ENCODE data around the gene FARS2. TPM values are rescaled to one million over a fixed set of nuclear protein-coding genes. Genes with fewer than 3 reads are reported as not detected.

Gene FARS2
- total and polyA plus RNA-seq, 4 donors, result 16.6 to 29.0 (median 21.1) TPM

GRCh38 chr6:5247201-5247600, 14.1 kb upstream of the FARS2 start:
- no CpG with 5 or more reads among the region's 2 CpGs for WGBS (ENCODE audit: insufficient coverage)
- Histone ChIP-seq H3K9me3 (ENCODE audit: control insufficient read depth, insufficient read depth, low read length) (no peaks in the 10 kb centered on the region), H3K4me1 (ENCODE audit: control insufficient read depth, insufficient read depth, low read length) (no peaks in the 10 kb centered on the region), H3K4me3 (ENCODE audit: low read depth, low read length) (no peak overlapping the region), H3K27me3 (ENCODE audit: control insufficient read depth, insufficient read depth, low read length) (no peaks in the 10 kb centered on the region), H3K27ac (ENCODE audit: low read depth, low read length) (no peak overlapping the region), H3K36me3 (ENCODE audit: control insufficient read depth, insufficient read depth, low read length) (peaks cover 3% of the 10 kb centered on the region)
- DNase-seq (ENCODE audit: low read depth in 4 of 6, low spot score in 6 of 6), result no peak

GRCh38 chr6:5248302-5249098, 12.8 kb upstream of the FARS2 start:
- Histone ChIP-seq H3K36me3 (ENCODE audit: control insufficient read depth, insufficient read depth, low read length) (no peaks in the 10 kb centered on the region), H3K27me3 (ENCODE audit: control insufficient read depth, insufficient read depth, low read length) (no peaks in the 10 kb centered on the region), H3K9me3 (ENCODE audit: control insufficient read depth, insufficient read depth, low read length) (no peaks in the 10 kb centered on the region), H3K4me3 (ENCODE audit: low read depth, low read length) (no peak overlapping the region), H3K27ac (ENCODE audit: low read depth, low read length) (no peak overlapping the region), H3K4me1 (ENCODE audit: control insufficient read depth, insufficient read depth, low read length) (no peaks in the 10 kb centered on the region)
- WGBS (ENCODE audit: insufficient coverage), result 97% methylated on average over 6 of the region's 9 CpGs
- no peak for DNase-seq (ENCODE audit: low read depth in 4 of 6, low spot score in 6 of 6)

GRCh38 chr6:5249451-5250122, 11.7 kb upstream of the FARS2 start:
- Histone ChIP-seq H3K36me3 (ENCODE audit: control insufficient read depth, insufficient read depth, low read length) (no peaks in the 10 kb centered on the region), H3K4me3 (ENCODE audit: low read depth, low read length) (no peak overlapping the region), H3K9me3 (ENCODE audit: control insufficient read depth, insufficient read depth, low read length) (no peaks in the 10 kb centered on the region), H3K27me3 (ENCODE audit: control insufficient read depth, insufficient read depth, low read length) (no peaks in the 10 kb centered on the region), H3K4me1 (ENCODE audit: control insufficient read depth, insufficient read depth, low read length) (no peaks in the 10 kb centered on the region), H3K27ac (ENCODE audit: low read depth, low read length) (no peak overlapping the region)
- 73% methylated on average over 2 of the region's 5 CpGs for WGBS (ENCODE audit: insufficient coverage)
- no peak for DNase-seq (ENCODE audit: low read depth in 4 of 6, low spot score in 6 of 6)

GRCh38 chr6:5250451-5250850, 10.9 kb upstream of the FARS2 start:
- no peak overlapping the region for H3K4me3 ChIP-seq (ENCODE audit: low read depth, low read length)
- no peaks in the 10 kb centered on the region for H3K9me3 ChIP-seq (ENCODE audit: control insufficient read depth, insufficient read depth, low read length)
- H3K27ac ChIP-seq (ENCODE audit: low read depth, low read length), result no peak overlapping the region
- no peaks in the 10 kb centered on the region for H3K36me3 ChIP-seq (ENCODE audit: control insufficient read depth, insufficient read depth, low read length)
- no peaks in the 10 kb centered on the region for H3K27me3 ChIP-seq (ENCODE audit: control insufficient read depth, insufficient read depth, low read length)
- no peak for DNase-seq (ENCODE audit: low read depth in 4 of 6, low spot score in 6 of 6)
- WGBS (ENCODE audit: insufficient coverage), result no CpG with 5 or more reads among the region's 3 CpGs
- no peaks in the 10 kb centered on the region for H3K4me1 ChIP-seq (ENCODE audit: control insufficient read depth, insufficient read depth, low read length)

- no peaks in the 10 kb centered on the region for H3K9me3 ChIP-seq (ENCODE audit: control insufficient read depth, insufficient read depth, low read length)
- no peaks in the 10 kb centered on the region for H3K36me3 ChIP-seq (ENCODE audit: control insufficient read depth, insufficient read depth, low read length)
- H3K27ac ChIP-seq (ENCODE audit: low read depth, low read length), result no peak overlapping the region
- no peaks in the 10 kb centered on the region for H3K27me3 ChIP-seq (ENCODE audit: control insufficient read depth, insufficient read depth, low read length)
- 93% methylated on average over 2 of the region's 4 CpGs for WGBS (ENCODE audit: insufficient coverage)
- no peaks in the 10 kb centered on the region for H3K4me1 ChIP-seq (ENCODE audit: control insufficient read depth, insufficient read depth, low read length)
- no peak overlapping the region for H3K4me3 ChIP-seq (ENCODE audit: low read depth, low read length)
- peak in 2 of 6 donors; percentile 30 to 71 for DNase-seq (ENCODE audit: low read depth in 4 of 6, low spot score in 6 of 6)
Observed at GRCh38 chr6:5250911-5251310, 10.4 kb upstream of the FARS2 start.

GRCh38 chr6:5256952-5257351, 4.4 kb upstream of the FARS2 start:
- no peak overlapping the region for H3K27ac ChIP-seq (ENCODE audit: low read depth, low read length)
- peaks cover 3% of the 10 kb centered on the region for H3K4me1 ChIP-seq (ENCODE audit: control insufficient read depth, insufficient read depth, low read length)
- H3K27me3 ChIP-seq (ENCODE audit: control insufficient read depth, insufficient read depth, low read length), result no peaks in the 10 kb centered on the region
- WGBS (ENCODE audit: insufficient coverage), result 86% methylated on average over 3 of the region's 3 CpGs
- no peaks in the 10 kb centered on the region for H3K9me3 ChIP-seq (ENCODE audit: control insufficient read depth, insufficient read depth, low read length)
- H3K36me3 ChIP-seq (ENCODE audit: control insufficient read depth, insufficient read depth, low read length), result no peaks in the 10 kb centered on the region
- no peak overlapping the region for H3K4me3 ChIP-seq (ENCODE audit: low read depth, low read length)
- DNase-seq (ENCODE audit: low read depth in 4 of 6, low spot score in 6 of 6), result no peak

GRCh38 chr6:5257400-5257799, 3.9 kb upstream of the FARS2 start:
- Histone ChIP-seq H3K27ac (ENCODE audit: low read depth, low read length) (no peak overlapping the region), H3K4me1 (ENCODE audit: control insufficient read depth, insufficient read depth, low read length) (peaks cover 6% of the 10 kb centered on the region), H3K4me3 (ENCODE audit: low read depth, low read length) (no peak overlapping the region), H3K9me3 (ENCODE audit: control insufficient read depth, insufficient read depth, low read length) (no peaks in the 10 kb centered on the region), H3K27me3 (ENCODE audit: control insufficient read depth, insufficient read depth, low read length) (no peaks in the 10 kb centered on the region), H3K36me3 (ENCODE audit: control insufficient read depth, insufficient read depth, low read length) (no peaks in the 10 kb centered on the region)
- 100% methylated on average over 8 of the region's 8 CpGs for WGBS (ENCODE audit: insufficient coverage)
- DNase-seq (ENCODE audit: low read depth in 4 of 6, low spot score in 6 of 6), result no peak

GRCh38 chr6:5259428-5259827, 1.9 kb upstream of the FARS2 start:
- Histone ChIP-seq H3K27me3 (ENCODE audit: control insufficient read depth, insufficient read depth, low read length) (no peaks in the 10 kb centered on the region), H3K36me3 (ENCODE audit: control insufficient read depth, insufficient read depth, low read length) (no peaks in the 10 kb centered on the region), H3K4me3 (ENCODE audit: low read depth, low read length) (peak overlapping the region; percentile 96), H3K9me3 (ENCODE audit: control insufficient read depth, insufficient read depth, low read length) (no peaks in the 10 kb centered on the region), H3K27ac (ENCODE audit: low read depth, low read length) (no peak overlapping the region), H3K4me1 (ENCODE audit: control insufficient read depth, insufficient read depth, low read length) (peaks cover 7% of the 10 kb centered on the region)
- no peak for DNase-seq (ENCODE audit: low read depth in 4 of 6, low spot score in 6 of 6)
- 90% methylated on average over 2 of the region's 3 CpGs for WGBS (ENCODE audit: insufficient coverage)

- Histone ChIP-seq H3K27ac (ENCODE audit: low read depth, low read length) (peak overlapping the region; percentile 95), H3K4me3 (ENCODE audit: low read depth, low read length) (peak overlapping the region; percentile 96), H3K27me3 (ENCODE audit: control insufficient read depth, insufficient read depth, low read length) (no peaks in the 10 kb centered on the region), H3K4me1 (ENCODE audit: control insufficient read depth, insufficient read depth, low read length) (peaks cover 7% of the 10 kb centered on the region), H3K9me3 (ENCODE audit: control insufficient read depth, insufficient read depth, low read length) (no peaks in the 10 kb centered on the region), H3K36me3 (ENCODE audit: control insufficient read depth, insufficient read depth, low read length) (no peaks in the 10 kb centered on the region)
- peak; percentile 7 to 81 (median 24) for DNase-seq (ENCODE audit: low read depth in 4 of 6, low spot score in 6 of 6)
- 5% methylated on average over 19 of the region's 22 CpGs for WGBS (ENCODE audit: insufficient coverage)
Observed at GRCh38 chr6:5260111-5260620, 1.1 kb upstream of the FARS2 start.
